NCI-H526 treated with DMSO at 0.1 percent for 48 hours (cell line): ENCODE data around the gene SLC22A13.
"Not testable (repeated sequence)": the region's sequence is repeated elsewhere in the genome, so short reads cannot be mapped to it uniquely, and the experiment has no call there.

ENCODE experiments used
- DNase-seq: peaks from one replicate; lab custom pipeline; 2025; lab: John Stamatoyannopoulos, UW

Gene SLC22A13

GRCh38 chr3:38264779-38265178, 833 bp upstream of the SLC22A13 start:
- DNase-seq = no peak

GRCh38 chr3:38266810-38267209, 1.2 kb downstream of the SLC22A13 start:
- no peak for DNase-seq

GRCh38 chr3:38267662-38268061, 2.0 kb downstream of the SLC22A13 start:
- DNase-seq = no peak

- no peak for DNase-seq
Observed at GRCh38 chr3:38268087-38268486, 2.5 kb downstream of the SLC22A13 start.

GRCh38 chr3:38268522-38268921, 2.9 kb downstream of the SLC22A13 start:
- DNase-seq = no peak

GRCh38 chr3:38270606-38271005, 5.0 kb downstream of the SLC22A13 start:
- no peak for DNase-seq

GRCh38 chr3:38271553-38271952, 5.9 kb downstream of the SLC22A13 start:
- DNase-seq = no peak

- DNase-seq = no peak
Observed at GRCh38 chr3:38274864-38275649, 9.4 kb downstream of the SLC22A13 start.

GRCh38 chr3:38275658-38276057, 10.0 kb downstream of the SLC22A13 start:
- DNase-seq = no peak

GRCh38 chr3:38276081-38276916, 10.7 kb downstream of the SLC22A13 start:
- DNase-seq = no peak

- no peak for DNase-seq
Observed at GRCh38 chr3:38276917-38277630, 11.5 kb downstream of the SLC22A13 start.

GRCh38 chr3:38278841-38279240, 13.2 kb downstream of the SLC22A13 start:
- no peak for DNase-seq

GRCh38 chr3:38281895-38282686, 16.5 kb downstream of the SLC22A13 start, which contains the start of gene SLC22A14:
Gene SLC22A14, plus strand, starts transcription at chr3:38282294. Its CDS starts 23,733 bp downstream, at chr3:38306027.
- no peak for DNase-seq

- DNase-seq = no peak
Observed at GRCh38 chr3:38283810-38284755, 18.5 kb downstream of the SLC22A13 start.

- no peak for DNase-seq
Observed at GRCh38 chr3:38284756-38285150, 19.1 kb downstream of the SLC22A13 start.

- DNase-seq = not testable (repeated sequence)
Observed at GRCh38 chr3:38289286-38290217, 23.9 kb downstream of the SLC22A13 start.

- DNase-seq = not testable (repeated sequence)
Observed at GRCh38 chr3:38297053-38297452, 31.4 kb downstream of the SLC22A13 start.

- DNase-seq = no peak
Observed at GRCh38 chr3:38297537-38297936, 31.9 kb downstream of the SLC22A13 start.
